HG03460 (cell line): ENCODE results near the gene EHD4.

Experiments
- ATAC-seq: cut with Tn5 transposase; IDR thresholded peaks from one replicate; pipeline ENCODE4 v1.9.1; 2021; ENCODE audit not compliant: unreplicated experiment

The EHD4 gene

DNA sequence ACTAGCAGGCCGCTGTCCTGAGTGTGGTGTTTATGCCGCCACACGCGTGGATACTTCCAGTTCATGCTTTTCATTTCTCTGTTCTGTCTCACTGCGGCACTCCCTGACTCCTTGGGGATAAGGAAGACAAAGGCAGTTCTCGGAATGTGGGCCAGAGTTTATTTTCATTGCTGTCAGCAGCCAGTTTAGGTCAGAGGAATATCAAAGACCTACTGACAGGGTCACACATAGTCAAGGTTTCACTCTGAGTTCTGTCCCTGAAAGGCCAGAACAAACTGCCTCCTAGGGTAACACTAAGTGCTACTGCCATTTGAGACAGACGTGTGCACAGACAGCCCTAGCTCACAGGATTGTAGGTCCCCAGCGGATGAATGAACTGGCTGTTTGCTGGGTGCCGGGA lies 51.2 kb downstream of the EHD4 start:
- no peak for ATAC-seq

DNA sequence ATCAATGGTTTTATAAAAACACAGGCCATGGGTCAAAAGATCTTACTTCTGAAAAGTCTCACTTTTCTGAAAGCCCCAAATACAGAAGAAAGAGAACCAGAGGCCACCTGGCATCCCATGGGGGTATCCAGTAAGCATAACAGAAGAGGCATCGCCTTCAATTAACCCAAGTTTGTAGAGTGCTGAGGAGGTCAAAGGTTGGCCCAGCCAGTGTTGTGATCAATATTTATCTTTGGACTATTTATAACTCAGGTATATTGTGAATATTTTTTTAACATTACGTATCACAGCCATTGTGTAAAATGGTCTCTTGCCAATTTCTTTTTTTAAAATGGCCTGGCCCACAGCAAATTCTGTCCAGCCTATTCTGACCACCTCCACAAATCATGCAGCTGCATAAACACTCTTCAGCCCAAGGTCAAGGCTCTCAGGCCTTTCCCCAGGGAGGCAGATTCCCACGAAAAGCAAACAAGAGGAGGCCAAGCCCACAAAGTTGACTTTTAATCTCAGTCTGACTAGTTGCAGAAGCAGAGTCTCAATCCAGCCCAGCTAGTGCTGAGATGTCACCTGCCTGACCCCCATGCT lies 52.3 kb downstream of the EHD4 start:
- no peak for ATAC-seq

DNA sequence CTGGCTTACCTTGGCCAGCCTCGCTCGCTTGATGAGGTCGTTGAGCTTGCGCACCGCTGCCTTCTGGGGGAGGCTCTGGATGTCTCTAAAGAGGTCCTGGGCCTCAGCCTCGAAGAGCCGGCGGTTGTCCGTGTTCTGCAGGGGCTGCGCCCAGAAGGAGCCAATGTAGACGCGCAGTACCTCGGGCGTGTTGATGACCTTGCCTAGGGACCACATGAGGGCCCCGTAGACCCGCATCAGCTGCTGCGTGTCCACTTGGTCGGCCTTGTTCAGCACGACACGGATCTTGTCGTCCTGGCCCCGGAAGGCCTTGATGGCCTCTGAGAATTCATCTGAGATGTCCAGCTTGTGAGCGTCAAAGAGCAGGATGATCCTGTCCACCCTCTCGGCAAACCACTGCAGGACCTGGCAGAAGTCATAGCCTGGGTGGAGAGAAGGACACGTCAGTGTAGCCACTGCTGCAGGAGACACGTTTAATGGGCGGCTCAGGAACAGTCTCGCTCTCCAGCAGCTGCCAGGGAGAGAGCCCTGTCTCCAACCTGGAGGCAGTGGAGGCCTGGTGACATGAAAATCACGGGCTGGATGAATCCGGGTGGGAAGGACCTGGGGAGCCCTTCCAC lies 53.0 kb downstream of the EHD4 start:
- no peak for ATAC-seq

DNA sequence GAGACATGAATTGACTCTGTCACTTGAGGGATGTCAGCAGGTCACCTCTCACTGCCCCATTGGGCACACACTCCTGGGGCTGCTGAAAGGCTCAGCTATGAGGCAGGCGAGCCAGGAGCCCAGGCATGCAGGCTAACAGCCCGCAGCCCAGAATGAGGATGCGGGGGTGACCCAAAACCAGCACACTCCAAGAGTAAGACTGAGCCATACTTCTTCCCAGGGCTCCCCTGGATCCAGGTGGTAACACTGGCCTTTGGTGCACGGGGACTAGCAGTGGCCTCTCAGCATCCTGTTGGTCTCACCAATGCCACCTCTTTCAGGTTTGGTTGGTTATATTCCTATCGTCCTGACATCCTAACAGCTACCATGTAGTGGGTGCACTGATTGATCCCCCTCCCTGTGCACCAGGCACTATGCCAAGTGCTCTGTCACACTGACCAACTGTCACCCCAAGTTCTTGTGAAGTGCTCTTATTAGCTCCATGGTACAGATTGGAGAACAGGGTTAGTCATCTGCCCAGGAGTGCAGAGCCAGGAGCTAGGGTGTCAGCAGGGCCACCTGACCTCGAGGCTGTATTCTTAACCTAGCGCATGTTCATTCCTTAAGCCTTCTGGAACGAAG lies 53.7 kb downstream of the EHD4 start:
- ATAC-seq: no peak

DNA sequence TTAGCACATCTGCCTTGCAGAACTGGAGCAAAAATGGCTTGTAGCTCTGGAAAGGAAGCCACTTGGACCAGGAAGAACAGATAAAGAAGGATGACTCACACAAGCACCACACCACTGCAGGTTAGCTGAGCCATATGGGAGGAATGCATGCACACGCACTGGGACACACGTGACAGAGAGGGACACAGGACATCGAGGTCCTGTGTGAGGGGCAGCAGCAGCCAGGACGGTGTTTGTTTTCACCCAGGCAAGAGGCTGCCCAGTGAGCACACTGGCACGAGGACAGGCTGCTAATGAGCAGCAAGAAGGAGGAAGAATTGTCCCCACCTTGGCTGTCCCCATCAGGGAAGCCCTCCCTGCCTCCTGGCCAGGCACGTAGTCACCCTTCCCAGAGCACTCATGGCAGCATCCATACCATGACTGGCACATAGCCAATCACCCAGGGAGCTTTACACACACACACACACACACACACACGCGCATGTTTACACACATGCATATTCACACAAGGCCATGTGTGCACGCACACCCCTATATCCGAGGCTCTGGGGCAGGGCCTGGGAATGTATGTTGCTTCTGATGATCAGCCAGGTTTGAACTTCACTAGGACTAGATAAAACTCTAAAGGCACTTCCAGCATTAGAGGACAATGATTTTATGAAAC lies 54.5 kb downstream of the EHD4 start:
- no peak for ATAC-seq

DNA sequence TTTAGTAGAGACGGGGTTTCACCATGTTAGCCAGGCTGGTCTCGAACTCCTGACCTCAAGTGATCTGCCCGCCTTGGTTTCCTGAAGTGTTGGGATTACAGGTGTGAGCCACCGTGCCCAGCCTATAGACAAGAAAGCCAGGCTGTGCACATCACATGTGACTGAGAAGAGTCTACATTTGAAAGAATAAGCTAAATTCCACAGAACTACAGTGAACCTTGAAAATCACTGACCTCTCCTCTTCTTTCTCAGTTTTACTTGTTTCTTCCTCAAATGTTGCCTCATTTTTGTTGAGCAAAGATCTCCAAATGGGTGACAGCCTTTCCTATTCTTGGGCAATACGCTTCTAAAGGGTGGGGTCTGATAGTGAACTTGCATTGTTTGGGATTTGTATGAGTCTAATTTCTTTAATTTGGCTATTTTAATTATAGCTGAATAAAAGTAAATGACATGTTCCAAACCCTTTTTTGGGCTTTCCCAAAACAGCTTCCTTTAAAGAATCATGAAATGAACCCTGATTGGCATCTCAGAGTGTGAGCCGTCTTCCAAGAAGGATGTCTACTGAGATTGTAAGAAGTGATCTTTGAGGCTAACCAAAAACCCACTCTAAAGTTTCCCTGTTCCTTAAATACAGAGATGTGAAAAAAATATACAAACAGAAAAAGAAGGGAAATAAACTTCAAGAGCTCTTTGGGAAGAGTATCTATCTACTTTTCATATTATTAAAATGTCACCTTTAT lies 56.9 kb downstream of the EHD4 start:
- ATAC-seq: no peak

DNA sequence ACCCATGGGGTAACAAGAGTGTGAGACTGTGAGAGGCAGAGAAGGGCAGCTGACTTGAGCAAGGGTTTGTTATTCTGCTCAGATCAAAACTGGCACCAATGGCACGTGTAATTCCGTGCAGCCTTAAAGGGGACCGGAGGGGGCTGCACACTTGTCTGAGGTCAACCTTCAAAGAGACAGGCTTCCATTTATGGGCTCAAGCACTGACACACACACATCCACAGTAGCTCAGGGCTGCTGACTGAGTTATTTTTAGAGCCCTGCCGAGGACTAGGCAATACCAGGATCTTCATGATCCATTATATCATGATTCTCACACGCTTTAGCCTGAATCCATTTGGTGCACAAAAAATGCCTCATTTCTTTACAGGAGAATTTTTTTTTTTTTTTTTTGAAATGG lies 57.9 kb downstream of the EHD4 start:
- no peak for ATAC-seq

DNA sequence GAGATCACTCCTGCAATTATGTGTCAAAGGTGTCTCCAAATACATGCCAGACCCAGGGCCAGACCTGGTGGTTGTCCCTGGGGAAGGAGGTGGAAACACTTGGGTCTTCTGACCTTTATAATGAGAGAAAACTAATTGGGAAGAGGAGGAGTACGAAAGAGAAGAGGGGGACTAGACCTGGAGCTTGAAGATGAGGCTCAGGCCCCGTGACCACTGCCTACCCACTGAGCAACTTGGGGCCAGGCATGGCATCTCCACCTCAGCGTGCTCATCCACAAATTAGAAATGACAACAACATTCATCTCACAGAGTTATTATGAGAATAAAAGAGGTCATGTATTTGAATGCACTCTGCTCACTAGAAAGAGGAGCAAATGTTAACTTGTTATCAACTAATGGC lies 59.1 kb downstream of the EHD4 start:
- ATAC-seq: no peak

DNA sequence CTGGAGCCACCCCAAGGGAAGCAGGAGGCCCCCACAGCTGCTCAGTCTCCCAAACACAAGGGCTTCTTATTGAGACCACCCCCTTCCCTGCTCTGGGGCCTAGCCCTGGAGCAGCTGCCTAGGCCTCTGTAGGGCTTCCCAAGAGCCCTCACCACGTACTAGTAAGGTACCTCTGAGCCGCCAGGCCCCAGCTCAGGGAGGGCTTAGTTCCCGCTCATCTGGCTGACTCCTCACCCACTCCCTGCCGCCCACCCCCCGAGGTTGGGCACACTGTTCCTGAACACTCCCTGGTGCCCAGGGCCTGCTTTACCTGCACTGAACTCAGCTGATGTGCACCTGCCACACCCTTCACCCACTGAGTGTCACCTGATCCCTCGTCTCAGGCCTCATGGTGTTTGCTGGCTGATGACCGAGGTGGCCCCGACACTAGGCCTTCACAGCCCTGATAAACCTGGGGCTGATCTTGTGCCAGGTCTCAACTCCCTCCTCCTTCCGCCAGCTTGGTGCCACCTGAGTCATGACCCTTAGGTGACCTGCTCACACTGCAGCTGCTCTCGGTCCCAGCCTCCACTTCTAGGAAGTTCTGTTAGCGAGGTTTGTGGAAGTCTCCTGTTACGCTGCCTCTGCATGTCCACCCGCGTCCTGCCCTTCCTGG lies 60.5 kb downstream of the EHD4 start:
- no peak for ATAC-seq

DNA sequence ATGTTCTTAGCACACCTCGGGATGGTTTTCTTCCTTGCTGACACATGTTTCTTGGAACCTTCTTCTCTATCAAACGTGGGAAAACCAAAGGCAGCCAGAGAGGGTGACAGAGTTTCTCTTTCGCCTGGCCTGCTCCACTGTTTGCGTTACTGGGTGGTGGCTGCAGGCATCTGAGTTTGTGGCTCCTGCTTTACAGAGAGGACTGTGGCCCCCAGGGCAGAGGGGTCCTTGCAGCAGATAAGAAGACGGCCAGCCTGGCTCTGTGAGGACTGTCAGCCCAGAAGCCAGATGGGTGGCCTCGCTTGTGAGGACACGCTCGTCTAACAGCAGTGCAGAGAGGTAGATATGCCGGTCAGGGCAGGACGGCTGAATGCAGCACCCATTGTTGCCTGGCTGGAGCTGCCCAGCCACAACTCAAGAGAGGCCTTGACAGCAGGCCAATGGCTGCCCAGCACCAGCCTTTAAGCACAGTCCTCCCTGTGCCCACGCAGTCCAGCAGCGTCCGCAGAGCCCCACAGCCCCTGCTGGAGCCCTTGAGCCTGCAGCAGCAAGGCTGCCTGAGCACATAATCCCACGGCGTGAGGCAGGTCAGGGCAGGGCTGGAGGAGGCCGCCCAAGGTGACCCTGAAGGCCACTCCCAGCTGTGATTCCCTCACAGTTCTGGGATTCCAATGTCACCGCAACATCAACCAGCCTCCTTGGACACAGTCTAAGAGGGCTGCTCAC lies 63.5 kb downstream of the EHD4 start:
- ATAC-seq: no peak

DNA sequence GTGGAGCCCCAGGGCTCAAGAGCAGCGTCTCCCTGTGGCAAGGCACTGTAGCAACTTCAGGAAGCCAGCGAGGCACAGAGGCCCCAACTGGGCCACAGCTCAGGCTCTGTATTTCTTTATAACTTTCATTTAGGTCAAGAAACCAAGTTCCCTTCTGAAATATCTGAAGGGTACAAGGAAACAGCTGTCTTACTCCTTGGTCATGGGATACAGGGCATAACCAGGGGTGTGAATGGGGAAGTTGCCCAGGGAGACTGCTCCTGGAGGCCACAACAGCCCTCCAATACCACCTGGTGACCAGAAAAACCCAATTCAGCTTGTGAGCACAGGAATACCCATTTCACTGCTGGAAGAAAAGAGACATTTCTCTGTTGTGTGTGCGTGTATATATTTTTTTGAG lies 65.2 kb downstream of the EHD4 start:
- ATAC-seq: no peak

DNA sequence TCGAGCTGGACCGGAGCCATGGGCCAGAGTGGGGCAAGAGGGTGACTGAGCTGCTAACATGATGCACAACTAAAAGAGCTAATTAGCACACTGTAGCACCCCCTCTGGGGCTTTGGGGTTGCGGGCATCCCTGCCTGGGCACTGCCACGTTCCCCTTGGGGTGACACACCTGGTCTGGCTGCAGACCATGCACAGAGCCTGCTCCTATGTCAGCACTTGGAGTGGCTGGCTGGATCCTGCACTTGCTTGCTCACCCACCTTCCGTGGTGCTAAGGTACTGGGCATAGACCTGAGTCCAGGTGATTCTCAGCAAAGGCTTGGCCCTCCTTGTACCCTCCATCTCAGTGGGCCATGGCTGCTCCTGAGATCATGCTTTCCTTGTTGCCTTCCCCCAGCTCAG lies 65.7 kb downstream of the EHD4 start:
- ATAC-seq: no peak

DNA sequence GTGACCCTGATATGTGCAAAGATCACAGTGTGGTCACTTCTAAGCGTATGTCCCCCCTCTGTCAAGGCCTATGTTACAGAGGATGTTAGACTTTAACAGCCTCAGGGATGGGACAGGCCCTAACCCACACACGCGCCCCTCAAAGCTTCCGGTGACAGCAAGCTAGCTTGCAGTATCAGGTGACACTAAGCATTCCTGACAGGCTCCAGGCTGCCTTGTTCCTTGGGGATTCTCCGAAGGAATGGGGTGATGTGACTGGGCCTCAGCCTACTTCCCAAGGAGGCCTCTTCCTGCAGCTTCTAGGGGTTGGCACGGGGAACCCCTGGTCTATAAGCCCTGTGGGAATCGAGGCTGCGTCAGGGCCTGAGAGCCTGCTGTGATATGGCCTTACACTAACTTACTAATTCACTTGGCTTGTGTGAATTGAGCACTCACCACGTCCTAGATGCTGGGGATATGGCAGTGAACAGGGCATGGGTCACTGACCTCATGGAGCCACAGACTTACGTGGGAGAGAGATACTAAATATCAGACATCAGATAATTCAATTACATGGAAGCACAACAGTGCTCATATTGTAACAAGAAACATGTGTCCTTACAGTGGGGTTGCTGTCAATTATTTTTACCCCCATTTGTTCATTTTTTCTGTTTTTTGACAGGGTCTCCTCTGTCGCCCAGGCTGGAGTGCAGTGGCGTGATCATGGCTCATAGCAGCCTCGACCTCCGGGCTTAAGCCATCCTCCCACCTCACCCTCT lies 67.1 kb downstream of the EHD4 start:
- no peak for ATAC-seq

DNA sequence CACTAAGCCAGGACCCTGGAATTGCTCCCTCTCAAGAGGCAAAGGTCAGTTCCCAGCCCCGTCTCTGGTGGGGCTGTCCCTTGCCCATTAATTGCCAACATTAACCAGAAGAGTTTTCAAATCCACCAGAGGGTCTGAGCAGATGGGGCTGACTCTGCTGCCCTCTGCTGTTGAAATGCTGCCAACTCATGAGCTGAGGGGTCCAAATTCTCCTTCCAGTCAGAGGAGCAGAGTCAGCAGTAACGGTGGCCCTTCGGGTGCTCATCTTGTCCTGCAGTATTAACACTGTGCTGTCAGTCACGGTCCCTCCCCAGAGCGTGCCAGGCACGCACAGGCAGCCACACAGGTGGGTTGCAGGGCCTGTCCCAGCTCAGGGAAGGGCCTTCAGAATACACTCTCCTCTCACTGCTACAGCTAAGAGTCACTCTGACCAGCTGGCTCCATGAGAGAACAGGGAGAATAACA lies 67.8 kb downstream of the EHD4 start:
- ATAC-seq: no peak

DNA sequence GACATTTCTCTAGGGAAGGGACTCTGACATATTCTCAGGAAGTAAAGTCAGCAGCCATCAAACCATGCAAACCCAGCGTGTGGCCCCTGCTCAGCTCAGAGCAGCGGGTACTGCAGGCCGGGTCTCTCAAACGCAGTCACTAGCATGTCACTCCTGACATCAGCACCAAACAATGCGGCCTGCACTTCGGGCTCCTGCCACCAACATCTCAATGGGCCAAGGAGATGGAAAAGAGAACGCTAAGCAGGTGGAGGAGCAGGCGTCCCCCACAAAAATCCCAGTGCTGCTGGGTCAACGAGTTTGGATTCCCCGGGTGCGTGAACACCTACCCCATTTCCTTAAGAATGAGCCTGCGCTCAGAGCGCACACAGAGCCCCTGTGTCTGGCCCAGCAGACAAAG lies 68.6 kb downstream of the EHD4 start:
- no peak for ATAC-seq

DNA sequence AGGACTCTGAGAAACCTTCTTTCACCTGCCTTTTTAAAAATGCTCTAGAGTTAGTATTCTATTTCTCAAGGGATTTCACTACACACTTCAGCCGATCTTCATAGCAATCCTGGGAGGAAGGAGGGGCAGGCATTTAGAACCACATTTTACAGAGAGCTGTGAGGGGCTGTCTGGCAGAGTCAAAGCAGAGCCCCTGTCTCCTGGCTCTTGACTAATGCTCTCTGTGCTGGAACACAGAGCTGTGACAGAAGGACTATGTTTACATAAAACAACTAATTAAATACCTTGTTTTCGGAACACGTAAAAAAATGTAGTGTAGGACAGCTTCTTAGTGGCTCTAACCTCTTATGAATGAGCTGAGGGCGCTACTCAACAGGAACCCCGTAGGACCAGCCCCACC lies 70.9 kb downstream of the EHD4 start:
- ATAC-seq: no peak

DNA sequence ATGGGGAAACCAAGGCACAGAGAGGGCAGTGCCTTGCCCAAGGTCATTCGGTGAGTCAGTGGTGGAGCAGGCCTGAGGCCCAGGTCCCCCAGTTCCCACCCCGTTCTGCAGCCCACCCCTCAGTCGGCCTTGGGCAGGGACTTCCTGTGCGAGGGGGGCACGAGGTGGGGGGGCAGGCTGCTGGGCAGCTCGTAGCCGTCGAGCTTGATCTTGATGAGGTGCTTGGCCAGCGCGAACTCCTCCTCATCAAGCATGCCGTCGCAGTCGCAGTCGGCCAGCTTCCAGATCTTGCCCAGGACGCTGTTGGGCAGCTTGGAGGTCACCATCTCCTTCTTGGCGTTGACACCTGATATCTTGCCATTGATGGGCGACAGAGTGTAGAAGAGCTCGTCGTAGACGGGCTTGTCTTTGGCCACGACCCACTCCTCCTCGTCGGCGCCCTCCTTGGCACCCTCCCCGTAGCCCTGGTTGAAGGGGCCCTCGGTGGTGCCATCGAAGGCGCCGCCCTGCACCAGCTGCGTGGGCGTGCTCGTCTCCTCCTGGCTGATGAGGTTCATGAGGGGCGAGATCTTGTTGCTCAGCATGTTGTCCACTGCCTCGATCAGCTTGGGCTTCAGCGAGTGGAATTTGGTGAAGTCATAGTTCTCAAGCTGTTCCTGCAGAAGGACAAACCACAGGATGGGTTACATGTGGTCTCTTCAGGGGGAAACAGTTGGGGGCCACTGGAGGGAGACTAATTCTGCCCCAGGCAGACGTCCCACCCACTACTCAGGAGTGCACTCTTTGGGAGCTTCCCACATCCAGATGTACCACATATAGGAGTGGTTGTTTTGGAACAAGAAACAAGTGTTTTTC lies 71.6 kb downstream of the EHD4 start:
- no peak for ATAC-seq

DNA sequence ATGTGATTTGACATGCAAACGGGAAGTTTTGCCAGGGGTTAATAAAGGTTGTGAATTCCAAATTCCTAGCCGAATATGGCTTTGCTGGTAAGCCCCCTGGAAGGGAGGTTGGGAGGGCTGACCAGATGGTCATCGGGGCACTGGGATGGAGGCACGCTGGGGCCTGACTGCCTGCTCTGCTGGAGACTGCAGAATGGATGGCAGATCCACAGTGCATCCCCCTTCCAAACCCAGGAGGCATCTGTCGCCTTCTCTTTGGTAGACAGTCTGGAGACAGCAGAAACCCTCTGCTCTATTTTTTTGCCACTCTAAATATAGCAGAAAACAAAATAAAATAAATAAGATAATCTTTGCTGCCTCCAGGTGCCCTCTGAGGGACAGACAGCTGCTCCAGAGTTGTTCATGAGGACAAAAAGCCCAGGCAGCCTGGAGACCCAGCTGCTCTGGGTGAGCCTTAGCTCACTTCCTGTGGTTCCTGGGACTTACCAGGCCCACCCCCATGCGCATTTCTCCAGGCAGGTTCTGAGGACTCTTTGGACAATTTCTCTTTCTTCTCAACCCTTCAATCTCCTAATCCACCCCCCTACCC lies 72.4 kb downstream of the EHD4 start:
- no peak for ATAC-seq
